ENCODE results near the gene C17orf107. TPM values are rescaled to one million over a fixed set of nuclear protein-coding genes. Genes with fewer than 3 reads are reported as not detected.

The C17orf107 gene
- total RNA-seq, 1 donor from 2014 or later = 2.3 TPM

DNA sequence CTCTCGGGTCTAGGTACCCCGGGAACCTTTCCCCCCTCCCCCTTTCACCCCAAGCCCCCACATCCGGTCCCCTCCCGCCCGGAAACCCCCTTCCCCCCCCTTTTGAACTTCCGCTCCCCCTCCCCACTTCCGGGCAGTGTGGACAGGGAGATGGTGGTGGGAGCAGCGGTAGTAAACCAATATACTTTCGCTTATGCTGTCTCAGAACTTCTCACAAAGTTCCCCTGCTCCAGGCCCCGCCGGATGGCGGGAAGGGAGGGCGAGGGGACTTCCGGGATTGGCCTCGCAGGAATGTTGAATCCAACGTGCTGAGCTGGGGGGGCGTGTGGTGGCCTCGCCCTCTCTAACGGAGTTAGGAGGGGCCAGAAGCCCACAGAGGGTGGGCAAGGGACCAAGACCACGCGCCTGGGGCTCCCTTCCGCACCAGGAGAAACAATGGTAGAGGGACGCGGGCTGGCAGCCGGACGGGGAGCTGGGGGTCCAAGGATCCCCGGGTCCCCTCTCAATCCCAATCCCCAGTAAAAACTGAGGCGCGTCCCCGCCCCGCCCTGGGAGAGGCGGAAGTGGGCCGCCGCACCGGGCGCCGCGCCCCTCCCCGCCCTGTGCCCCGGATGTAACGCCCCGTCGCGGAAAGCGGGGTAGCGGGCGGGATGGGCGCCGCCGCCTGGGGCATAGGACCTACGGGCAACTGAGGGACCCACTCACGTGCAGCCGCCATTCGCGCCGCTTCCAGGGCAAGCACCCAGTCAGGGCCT, 48.3 kb downstream of the C17orf107 start:
- no peak for DNase-seq (ENCODE audit: low read depth)
- TF ChIP-seq, protein P1, sequence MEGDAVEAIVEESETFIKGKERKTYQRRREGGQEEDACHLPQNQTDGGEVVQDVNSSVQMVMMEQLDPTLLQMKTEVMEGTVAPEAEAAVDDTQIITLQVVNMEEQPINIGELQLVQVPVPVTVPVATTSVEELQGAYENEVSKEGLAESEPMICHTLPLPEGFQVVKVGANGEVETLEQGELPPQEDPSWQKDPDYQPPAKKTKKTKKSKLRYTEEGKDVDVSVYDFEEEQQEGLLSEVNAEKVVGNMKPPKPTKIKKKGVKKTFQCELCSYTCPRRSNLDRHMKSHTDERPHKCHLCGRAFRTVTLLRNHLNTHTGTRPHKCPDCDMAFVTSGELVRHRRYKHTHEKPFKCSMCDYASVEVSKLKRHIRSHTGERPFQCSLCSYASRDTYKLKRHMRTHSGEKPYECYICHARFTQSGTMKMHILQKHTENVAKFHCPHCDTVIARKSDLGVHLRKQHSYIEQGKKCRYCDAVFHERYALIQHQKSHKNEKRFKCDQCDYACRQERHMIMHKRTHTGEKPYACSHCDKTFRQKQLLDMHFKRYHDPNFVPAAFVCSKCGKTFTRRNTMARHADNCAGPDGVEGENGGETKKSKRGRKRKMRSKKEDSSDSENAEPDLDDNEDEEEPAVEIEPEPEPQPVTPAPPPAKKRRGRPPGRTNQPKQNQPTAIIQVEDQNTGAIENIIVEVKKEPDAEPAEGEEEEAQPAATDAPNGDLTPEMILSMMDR (IDR thresholded peaks at IDR 0.05; ENCODE audit: insufficient read depth, low read length, poor library complexity, severe bottlenecking) = no peak
- Histone ChIP-seq H3K4me3 (ENCODE audit: low read depth, low read length) (peak overlapping the region; percentile 91), H3K36me3 (ENCODE audit: control insufficient read depth, insufficient read depth, low read length) (peaks cover 1% of the 10 kb centered on the region), H3K27me3 (ENCODE audit: control insufficient read depth, insufficient read depth, low read length) (no peaks in the 10 kb centered on the region)

- Histone ChIP-seq H3K36me3 (ENCODE audit: control insufficient read depth, insufficient read depth, low read length) (peaks cover 1% of the 10 kb centered on the region), H3K4me3 (ENCODE audit: low read depth, low read length) (peak within 1 kb of the TSS; percentile 91), H3K27me3 (ENCODE audit: control insufficient read depth, insufficient read depth, low read length) (no peaks in the 10 kb centered on the region)
- DNase-seq (ENCODE audit: low read depth) = no peak
- TF ChIP-seq, protein P1 (IDR thresholded peaks at IDR 0.05; ENCODE audit: insufficient read depth, low read length, poor library complexity, severe bottlenecking) = no peak
Observed at GRCh38 chr17:4948166-4948930, 49.0 kb downstream of the C17orf107 start, which contains the start of gene PFN1. TSS of gene PFN1 (minus strand) at chr17:4948530. CDS start at chr17:4948394, 136 bp downstream.

- TF ChIP-seq, protein P1 (IDR thresholded peaks at IDR 0.05; ENCODE audit: insufficient read depth, low read length, poor library complexity, severe bottlenecking) = no peak
- DNase-seq (ENCODE audit: low read depth) = no peak
- no peaks in the 10 kb centered on the region for H3K27me3 ChIP-seq (ENCODE audit: control insufficient read depth, insufficient read depth, low read length)
- H3K36me3 ChIP-seq (ENCODE audit: control insufficient read depth, insufficient read depth, low read length) = peaks cover 1% of the 10 kb centered on the region
- H3K4me3 ChIP-seq (ENCODE audit: low read depth, low read length) = peak overlapping the region; percentile 91
Observed at GRCh38 chr17:4948931-4949320, 49.6 kb downstream of the C17orf107 start.

DNA sequence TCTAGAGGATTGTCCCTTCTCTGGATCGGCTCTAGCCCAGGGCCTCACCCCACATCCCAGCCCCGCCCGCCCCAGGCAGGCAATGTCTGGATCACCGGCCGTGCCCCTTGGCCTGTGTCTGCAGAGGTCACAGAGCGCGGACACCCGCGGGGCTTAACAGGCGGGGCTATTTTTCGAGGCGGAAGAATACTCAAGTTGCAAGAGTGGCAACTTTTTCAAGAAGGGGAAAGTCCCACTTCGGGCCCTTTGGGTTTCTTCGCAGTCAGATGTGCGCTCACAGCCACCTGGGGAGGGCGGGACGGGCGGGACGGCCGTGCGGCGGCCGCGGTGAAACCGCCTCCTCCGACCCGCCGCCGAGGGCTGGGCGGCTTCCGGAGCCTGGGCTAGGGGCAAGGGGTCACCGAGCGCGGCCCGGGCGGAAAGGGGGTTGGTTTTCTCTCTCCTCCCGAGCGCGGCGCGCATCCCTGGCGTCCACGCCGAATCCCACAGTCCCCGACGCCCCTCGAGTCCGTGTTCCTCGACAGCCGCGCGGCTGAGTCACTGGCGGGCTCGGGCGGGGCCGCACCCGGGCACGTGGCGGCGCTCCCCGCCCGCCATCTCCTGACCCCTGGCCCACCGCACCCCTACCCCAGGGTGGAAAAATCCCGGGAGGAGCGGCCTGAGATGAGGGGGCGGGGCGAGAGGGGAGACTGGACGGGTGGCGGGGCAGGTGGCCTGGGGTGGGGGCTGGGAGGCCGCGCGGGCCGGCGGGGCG, 50.2 kb downstream of the C17orf107 start:
- TF ChIP-seq, protein P1 (IDR thresholded peaks at IDR 0.05; ENCODE audit: insufficient read depth, low read length, poor library complexity, severe bottlenecking) = no peak
- peak overlapping the region; percentile 91 for H3K4me3 ChIP-seq (ENCODE audit: low read depth, low read length)
- H3K27me3 ChIP-seq (ENCODE audit: control insufficient read depth, insufficient read depth, low read length) = no peaks in the 10 kb centered on the region
- no peak for DNase-seq (ENCODE audit: low read depth)
- peaks cover under 1% of the 10 kb centered on the region for H3K36me3 ChIP-seq (ENCODE audit: control insufficient read depth, insufficient read depth, low read length)

DNA sequence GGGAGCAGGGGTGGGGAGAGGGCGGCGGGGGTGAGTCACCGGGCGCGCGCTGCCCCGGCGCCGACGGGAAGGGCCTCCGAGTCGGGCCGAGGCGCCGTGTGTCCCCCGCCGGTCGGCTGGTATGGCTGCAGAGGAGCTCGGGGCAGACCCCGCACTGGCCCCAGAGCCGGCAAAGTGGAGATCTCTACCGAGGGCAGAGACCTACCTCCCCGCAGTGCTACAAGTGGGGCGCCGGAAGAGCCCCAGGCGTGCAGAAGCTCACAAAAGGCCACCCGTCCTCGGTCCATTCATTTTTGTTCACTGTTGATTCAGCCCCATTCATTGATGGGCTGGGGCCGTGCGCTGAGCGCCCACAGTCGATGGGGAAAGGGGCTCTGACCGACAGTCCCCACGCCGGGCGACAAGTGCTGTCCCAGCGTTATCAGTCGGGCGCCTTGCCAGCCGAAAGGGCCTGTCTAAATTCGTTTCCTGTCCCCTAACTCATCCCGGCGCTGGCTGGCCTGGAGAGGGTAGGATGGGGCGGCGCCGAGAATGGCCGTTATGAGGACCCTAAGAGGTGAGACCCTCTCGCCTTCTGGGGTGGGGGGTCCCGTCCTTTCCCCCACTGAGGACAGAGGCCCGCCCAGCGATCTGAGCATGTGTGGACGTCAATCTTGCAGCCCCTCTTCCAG, 50.9 kb downstream of the C17orf107 start:
- no peak for DNase-seq (ENCODE audit: low read depth)
- Histone ChIP-seq H3K4me3 (ENCODE audit: low read depth, low read length) (peak overlapping the region; percentile 34), H3K36me3 (ENCODE audit: control insufficient read depth, insufficient read depth, low read length) (no peaks in the 10 kb centered on the region), H3K27me3 (ENCODE audit: control insufficient read depth, insufficient read depth, low read length) (no peaks in the 10 kb centered on the region)
- TF ChIP-seq, protein P1 (IDR thresholded peaks at IDR 0.05; ENCODE audit: insufficient read depth, low read length, poor library complexity, severe bottlenecking) = no peak

Measured in kidney epithelial cell (primary cell).